ENCODE measurements around the gene RSAD1.

GRCh38 chr17:50506298-50506697 lies 27.6 kb downstream of the RSAD1 start:
- TF ChIP-seq CTCF (IDR thresholded peaks at IDR 0.05) (no peak), POLR2A (IDR thresholded peaks at IDR 0.05) (no peak)

All from thyroid gland (tissue), 4 donors.